HCT116 (cell line): ENCODE measurements around the gene EPB41L4A. TPM values are rescaled to one million over a fixed set of nuclear protein-coding genes. Genes with fewer than 3 reads are reported as not detected.

Source experiments
- ATAC-seq: fragments of 200-7000 bp; cut with Tn5 transposase; 2 replicates; pipeline ENCODE4 v1.9.1; 2020; ENCODE audit warnings: mild to moderate bottlenecking, moderate library complexity
- BruUV-seq: library from RNA; stranded (reverse); fragments of 400-500 nt; replicated peaks from 2 replicates; lab custom pipeline; 2021; lab: Mats Ljungman, UMichigan
- CTCF ChIA-PET: fragments of 300-600 bp; sonication (Branson Sonifier 250); formaldehyde crosslinking; loops from one replicate; lab custom pipeline; 2021; ENCODE audit warnings: antibody characterized with exemption; lab: Charles Lee
- POLR2A ChIA-PET: fragments of 300-600, 350-600 bp; sonication (Branson Sonifier 250); formaldehyde crosslinking; loops from one replicate; lab custom pipeline; 2021; ENCODE audit warnings: antibody characterized with exemption; lab: Charles Lee
- RAD21 ChIA-PET, 2 experiments: fragments of 300-600 bp; sonication (Branson Sonifier 250); formaldehyde crosslinking; loops; one replicate each; lab custom pipeline; 2023; ENCODE audit warnings: low total read pairs in 2 of 2; ENCODE audit not compliant: uncharacterized antibody in 2 of 2, unreplicated experiment in 2 of 2, low non-redundant PET in 1 of 2; lab: Charles Lee
- DNase-seq: peaks from one replicate; pipeline ENCODE4 v3.0.0-alpha.2; 2010; ENCODE audit warnings: low read depth, low spot score
- H2AFZ ChIP-seq: fragments of 200-600 bp; shearing (Covaris generic), sonication (generic); 2 replicates; pipeline ENCODE4 v1.6.1; 2017; ENCODE audit warnings: low read depth, mixed run types, mixed read lengths, antibody characterized with exemption, low read length; ENCODE audit not compliant: poor library complexity, severe bottlenecking
- H3K27ac ChIP-seq: 2 replicates; pipeline ENCODE4 v1.5.1; 2012; ENCODE audit warnings: low read depth, low read length
- H3K27me3 ChIP-seq: fragments of 200-600 bp; sonication (generic); 2 replicates; pipeline ENCODE4 v1.6.1; 2016; ENCODE audit warnings: mixed run types, low read length, mixed read lengths; ENCODE audit not compliant: insufficient read depth
- H3K36me3 ChIP-seq, 2 experiments: fragments of 200-500 bp in 1 of 2; fragments of 200-600 bp in 1 of 2; sonication (Bioruptor generic) in 1 of 2; sonication (generic) in 1 of 2; 2 replicates each; pipeline versions ENCODE4 v1.5.1 to v1.6.1; 2014 to 2016; ENCODE audit warnings: low read length in 2 of 2, inconsistent platforms in 1 of 2, mixed read lengths in 1 of 2, mixed run types in 1 of 2; ENCODE audit not compliant: insufficient read depth in 2 of 2, control insufficient read depth in 1 of 2
- H3K4me1 ChIP-seq, 2 experiments: fragments of 200-600 bp in 1 of 2; sonication (generic) in 1 of 2; 2 replicates each; pipeline versions ENCODE4 v1.5.1 to v1.6.1; 2012 to 2017; ENCODE audit warnings: low read length in 2 of 2, inconsistent platforms in 1 of 2, mild to moderate bottlenecking in 1 of 2, mixed read lengths in 1 of 2, mixed run types in 1 of 2, moderate library complexity in 1 of 2; ENCODE audit not compliant: insufficient read depth in 2 of 2, control insufficient read depth in 1 of 2
- H3K4me2 ChIP-seq: fragments of 200-600 bp; sonication (generic); 2 replicates; pipeline ENCODE4 v1.6.1; 2017; ENCODE audit warnings: mixed run types, low read length, mixed read lengths
- H3K4me3 ChIP-seq, 2 experiments: fragments of 200-600 bp in 1 of 2; sonication (generic) in 1 of 2; replicated peaks in 1 of 2; 2 replicates each; pipeline ENCODE4 v1.5.1; 2011 to 2016; ENCODE audit warnings: low read length in 2 of 2, control low read depth in 1 of 2, low read depth in 1 of 2, mild to moderate bottlenecking in 1 of 2, mixed read lengths in 1 of 2, mixed run types in 1 of 2
- H3K79me2 ChIP-seq: fragments of 200-600 bp; sonication (generic); 2 replicates; pipeline ENCODE4 v1.6.1; 2017; ENCODE audit warnings: mild to moderate bottlenecking, mixed run types, low read length, moderate library complexity, mixed read lengths; ENCODE audit not compliant: insufficient read depth
- H3K9ac ChIP-seq: fragments of 200-600 bp; sonication (generic); 2 replicates; pipeline ENCODE4 v1.6.1; 2016; ENCODE audit warnings: low read length, mixed read lengths
- H3K9me2 ChIP-seq: fragments of 200-600 bp; sonication (generic), shearing (Covaris generic); 2 replicates; pipeline ENCODE4 v1.6.1; 2017; ENCODE audit warnings: mixed run types, mild to moderate bottlenecking, moderate library complexity; ENCODE audit not compliant: insufficient read depth
- H3K9me3 ChIP-seq, 2 experiments: fragments of 200-500 bp in 1 of 2; fragments of 200-600 bp in 1 of 2; sonication (Bioruptor generic) in 1 of 2; sonication (generic) in 1 of 2; 2 replicates each; pipeline ENCODE4 v1.6.1; 2014 to 2017; ENCODE audit warnings: low read length in 2 of 2, mixed read lengths in 2 of 2, inconsistent platforms in 1 of 2, low read depth in 1 of 2, mild to moderate bottlenecking in 1 of 2, mixed run types in 1 of 2, moderate library complexity in 1 of 2; ENCODE audit not compliant: control insufficient read depth in 1 of 2, insufficient read depth in 1 of 2
- H4K20me1 ChIP-seq: fragments of 200-600 bp; sonication (generic), shearing (Covaris generic); 2 replicates; pipeline ENCODE4 v1.6.1; 2017; ENCODE audit warnings: mixed run types, mild to moderate bottlenecking, moderate library complexity; ENCODE audit not compliant: insufficient read depth
- CBX3 ChIP-seq: IDR thresholded peaks from 2 replicates; pipeline ENCODE4 v1.6.1; 2012; ENCODE audit warnings: low read depth
- EGR1 ChIP-seq: IDR thresholded peaks from 2 replicates; pipeline ENCODE4 v1.6.1; 2012; ENCODE audit warnings: low read depth
- ELF1 ChIP-seq: IDR thresholded peaks from 2 replicates; pipeline ENCODE4 v1.6.1; 2012; ENCODE audit warnings: low read depth, borderline replicate concordance
- EZH2phosphoT487 ChIP-seq: fragments of 200-600 bp; IDR thresholded peaks from 2 replicates; pipeline ENCODE4 v1.6.1; 2018; ENCODE audit warnings: antibody characterized with exemption, borderline replicate concordance
- FOSL1 ChIP-seq: IDR thresholded peaks from 2 replicates; pipeline ENCODE4 v1.6.1; 2012; ENCODE audit warnings: low read depth
- JUND ChIP-seq: IDR thresholded peaks from 2 replicates; pipeline ENCODE4 v1.6.1; 2012
- MAX ChIP-seq: IDR thresholded peaks from 2 replicates; pipeline ENCODE4 v1.6.1; 2012
- POLR2A ChIP-seq: IDR thresholded peaks from 2 replicates; pipeline ENCODE4 v1.7.0; 2011; ENCODE audit warnings: borderline replicate concordance; ENCODE audit not compliant: insufficient read depth, insufficient read length; ENCODE audit errors: extremely low read depth
- REST ChIP-seq: IDR thresholded peaks from 2 replicates; pipeline ENCODE4 v1.6.1; 2012; ENCODE audit warnings: low read depth
- SIN3A ChIP-seq: IDR thresholded peaks from 2 replicates; pipeline ENCODE4 v1.6.1; 2012; ENCODE audit warnings: low read depth
- SP1 ChIP-seq: IDR thresholded peaks from 2 replicates; pipeline ENCODE4 v1.6.1; 2012; ENCODE audit warnings: low read depth
- ZFX ChIP-seq: fragments of 450-650 bp; IDR thresholded peaks from 2 replicates; pipeline ENCODE4 v1.6.1; 2017
- ZNF274 ChIP-seq: fragments of 200-500 bp; sonication (Bioruptor generic); IDR thresholded peaks from 2 replicates; pipeline ENCODE4 v1.6.1; 2014; ENCODE audit warnings: mild to moderate bottlenecking, low read depth, low read length, inconsistent platforms
- intact Hi-C: fragments of 100-400 bp; cut with micrococcal nuclease; formaldehyde crosslinking; loops from 2 replicates; pipeline ENCODE4 v1.10.0; 2022
- total RNA-seq: library from RNA; stranded (reverse); gene quantifications from one replicate; pipeline ENCODE4 v1.2.1, GENCODE V29; 2021; ENCODE audit not compliant: unreplicated experiment

The EPB41L4A gene
- total RNA-seq, 1 experiment from 2014 or later: 2.8 TPM

GRCh38 chr5:112232667-112233066 is 186.4 kb downstream of the EPB41L4A start:
- H3K9me3 ChIP-seq: no peaks in the 10 kb centered on the region
- RAD21 ChIA-PET: no interaction called here
- intact Hi-C loops: no loop called here
- no peaks in the 10 kb centered on the region for H3K9me2 ChIP-seq
- BruUV-seq: no TSS peak
- H4K20me1 ChIP-seq: no peaks in the 10 kb centered on the region
- H3K4me1 ChIP-seq: peaks cover 12 to 14% of the 10 kb centered on the region in 2 experiments; a peak in 3 of 4 replicates
- H2AFZ ChIP-seq: no peak overlapping the region
- CTCF ChIA-PET: no interaction called here
- TF ChIP-seq SIN3A: no peak
- TF ChIP-seq EZH2phosphoT487: no peak
- no peak for TF ChIP-seq JUND
- TF ChIP-seq FOSL1: no peak
- H3K27ac ChIP-seq: no peak overlapping the region
- H3K36me3 ChIP-seq: no peaks in the 10 kb centered on the region
- ATAC-seq (no peak), DNase-seq (no peak)
- POLR2A ChIA-PET: no interaction called here
- H3K4me3 ChIP-seq: no peak overlapping the region
- no peaks in the 10 kb centered on the region; the same call in 1 of the 2 replicates for H3K27me3 ChIP-seq
- H3K9ac ChIP-seq: no peak overlapping the region
- H3K79me2 ChIP-seq: no peaks in the 10 kb centered on the region
- H3K4me2 ChIP-seq: no peak overlapping the region

GRCh38 chr5:112230606-112231005 is 188.5 kb downstream of the EPB41L4A start:
- Histone ChIP-seq H3K27ac (no peak overlapping the region), H3K27me3 (no peaks in the 10 kb centered on the region), H3K9ac (no peak overlapping the region), H3K4me1 (peaks cover 12 to 14% of the 10 kb centered on the region in 2 experiments; a peak in 3 of 4 replicates), H2AFZ (no peak overlapping the region), H3K4me3 (no peak overlapping the region), H4K20me1 (no peaks in the 10 kb centered on the region), H3K9me3 (no peaks in the 10 kb centered on the region), H3K36me3 (no peaks in the 10 kb centered on the region), H3K9me2 (no peaks in the 10 kb centered on the region), H3K4me2 (no peak overlapping the region), H3K79me2 (no peaks in the 10 kb centered on the region)
- RAD21 ChIA-PET: no interaction called here
- intact Hi-C loops: no loop called here
- TF ChIP-seq EGR1 (no peak), MAX (no peak), SP1 (no peak), ZFX (no peak), ELF1 (no peak), REST (no peak), JUND (no peak), CBX3 (no peak), ZNF274 (no peak), FOSL1 (no peak), POLR2A (no peak)
- CTCF ChIA-PET: no interaction called here
- BruUV-seq: no TSS peak
- POLR2A ChIA-PET: no interaction called here
- DNase-seq: no peak
- no peak for ATAC-seq
